Measurements from ENCODE around the gene KCNK2.

GRCh38 chr1:215263636-215264035 lies 181.1 kb downstream of the KCNK2 start:
- no peak for TF ChIP-seq CTCF (IDR thresholded peaks at IDR 0.05)
- TF ChIP-seq POLR2A (IDR thresholded peaks at IDR 0.05) = no peak
